Liver (tissue), 9 donors: ENCODE results near the gene TATDN2. TPM values are rescaled to one million over a fixed set of nuclear protein-coding genes. Genes with fewer than 3 reads are reported as not detected.

Source experiments
- DNase-seq: peaks from one replicate; pipeline ENCODE4 v3.0.0-alpha.2; 2017; ENCODE audit warnings: low spot score
- H3K27ac ChIP-seq, 2 donors: one replicate each; pipeline ENCODE4 v1.7.0; 2013; ENCODE audit warnings: inconsistent platforms in 2 of 2, low read length in 2 of 2, control low read depth in 1 of 2, low read depth in 1 of 2, mild to moderate bottlenecking in 1 of 2
- H3K27me3 ChIP-seq, 4 donors: one replicate each; pipeline versions ENCODE4 v1.6.1 to v1.7.0; 2013; ENCODE audit warnings: low read length in 3 of 4, inconsistent platforms in 1 of 4, mild to moderate bottlenecking in 1 of 4, moderate library complexity in 1 of 4; ENCODE audit not compliant: control insufficient read depth in 4 of 4, insufficient read depth in 4 of 4
- H3K36me3 ChIP-seq, 4 donors: one replicate each; pipeline versions ENCODE4 v1.6.1 to v1.7.0; 2013; ENCODE audit warnings: low read length in 3 of 4, mild to moderate bottlenecking in 3 of 4, low read depth in 1 of 4, moderate library complexity in 1 of 4; ENCODE audit not compliant: control insufficient read depth in 4 of 4, insufficient read depth in 3 of 4
- H3K4me1 ChIP-seq, 4 donors: one replicate each; pipeline versions ENCODE4 v1.6.1 to v1.7.0; 2013; ENCODE audit warnings: low read length in 3 of 4, mild to moderate bottlenecking in 3 of 4, moderate library complexity in 1 of 4; ENCODE audit not compliant: control insufficient read depth in 4 of 4, insufficient read depth in 4 of 4
- H3K4me3 ChIP-seq, 3 donors: one replicate each; pipeline versions ENCODE4 v1.6.1 to v1.7.0; 2013; ENCODE audit warnings: low read length in 3 of 3, control low read depth in 1 of 3, low read depth in 1 of 3, mild to moderate bottlenecking in 1 of 3
- H3K9ac ChIP-seq, 2 donors: one replicate each; pipeline ENCODE4 v1.7.0; 2013; ENCODE audit warnings: low read length in 2 of 2, mild to moderate bottlenecking in 2 of 2, moderate library complexity in 2 of 2, control low read depth in 1 of 2, low read depth in 1 of 2
- H3K9me3 ChIP-seq, 4 donors: one replicate each; pipeline versions ENCODE4 v1.6.1 to v1.7.0; 2013; ENCODE audit warnings: low read length in 3 of 4; ENCODE audit not compliant: control insufficient read depth in 4 of 4
- EGR1 ChIP-seq, 2 donors: IDR thresholded peaks; 2 replicates each; pipeline ENCODE4 v1.6.1; 2016 to 2018; ENCODE audit warnings: antibody characterized with exemption in 2 of 2, low read depth in 2 of 2
- FOXA1 ChIP-seq: IDR thresholded peaks from 2 replicates; pipeline ENCODE4 v1.6.1; 2016; ENCODE audit warnings: antibody characterized with exemption
- FOXA2 ChIP-seq: IDR thresholded peaks from 2 replicates; pipeline ENCODE4 v1.6.1; 2016; ENCODE audit warnings: antibody characterized with exemption
- GABPA ChIP-seq, 2 donors: IDR thresholded peaks in 1 of 2; conservative IDR thresholded peaks in 1 of 2; 2 replicates each; pipeline ENCODE4 v1.6.1; 2016; ENCODE audit warnings: antibody characterized with exemption in 2 of 2, mild to moderate bottlenecking in 1 of 2, moderate library complexity in 1 of 2
- HNF4A ChIP-seq, 2 donors: conservative IDR thresholded peaks; 2 replicates each; pipeline ENCODE4 v1.6.1; 2016; ENCODE audit warnings: antibody characterized with exemption in 2 of 2, mild to moderate bottlenecking in 2 of 2
- HNF4G ChIP-seq: IDR thresholded peaks from 2 replicates; pipeline ENCODE4 v1.6.1; 2016; ENCODE audit warnings: antibody characterized with exemption
- JUND ChIP-seq, 2 donors: IDR thresholded peaks; 2 replicates each; pipeline ENCODE4 v1.6.1; 2016; ENCODE audit warnings: antibody characterized with exemption in 2 of 2
- NR2F2 ChIP-seq: IDR thresholded peaks from 2 replicates; pipeline ENCODE4 v1.6.1; 2016; ENCODE audit warnings: antibody characterized with exemption
- RAD21 ChIP-seq, 2 donors: IDR thresholded peaks; 2 replicates each; pipeline ENCODE4 v1.6.1; 2016; ENCODE audit warnings: antibody characterized with exemption in 2 of 2, mild to moderate bottlenecking in 2 of 2
- RXRA ChIP-seq, 2 donors: IDR thresholded peaks; 2 replicates each; pipeline ENCODE4 v1.6.1; 2017 to 2018; ENCODE audit warnings: antibody characterized with exemption in 2 of 2, mild to moderate bottlenecking in 1 of 2
- SP1 ChIP-seq: IDR thresholded peaks from 2 replicates; pipeline ENCODE4 v1.6.1; 2018; ENCODE audit warnings: antibody characterized with exemption, mild to moderate bottlenecking
- TAF1 ChIP-seq: conservative IDR thresholded peaks from 2 replicates; pipeline ENCODE4 v1.6.1; 2016; ENCODE audit warnings: antibody characterized with exemption, mild to moderate bottlenecking
- YY1 ChIP-seq: IDR thresholded peaks from 2 replicates; pipeline ENCODE4 v1.6.1; 2016; ENCODE audit warnings: antibody characterized with exemption, mild to moderate bottlenecking
- ZBTB33 ChIP-seq: IDR thresholded peaks from 2 replicates; pipeline ENCODE4 v1.6.1; 2016; ENCODE audit warnings: antibody characterized with exemption
- WGBS: extraction: QIAGEN DNeasy Blood & Tissue Kit; methylation state at CpG from one replicate; pipeline ENCODE4 v1.1.7; 2013; 5-methylcytosine and 5-hydroxymethylcytosine counted together
- polyA plus RNA-seq, 2 donors: library from polyadenylated mRNA; stranded (reverse) in 1 of 2; unstranded in 1 of 2; fragments of 200-250 nt in 1 of 2; fragments of >200 nt in 1 of 2; fragmentation: Nextera tagmentation in 1 of 2; extraction: Ambion mirVana in 1 of 2; gene quantifications; one replicate each; pipeline versions ENCODE4 v1.2.1 to v1.2.3, GENCODE V29; 2013 to 2015
- total RNA-seq, 2 donors: library from RNA; depleted of rRNA; stranded (reverse); fragments of >200 nt; gene quantifications; one replicate each; pipeline ENCODE4 v1.2.3, GENCODE V29; 2014
- TF ChIP-seq, protein P1 (sequence below): IDR thresholded peaks from 2 replicates; pipeline ENCODE4 v1.6.1; 2016; ENCODE audit warnings: antibody characterized with exemption
- TF ChIP-seq, protein P2 (sequence below): IDR thresholded peaks from 2 replicates; pipeline ENCODE4 v1.6.1; 2016; ENCODE audit warnings: antibody characterized with exemption
- TF ChIP-seq, protein P3 (sequence below): IDR thresholded peaks from 2 replicates; pipeline ENCODE4 v1.6.1; 2016; ENCODE audit warnings: antibody characterized with exemption, mild to moderate bottlenecking
- TF ChIP-seq, protein P4 (sequence below): fragments of 150-350 bp; IDR thresholded peaks from 2 replicates; pipeline ENCODE4 v1.5.1; 2017; ENCODE audit warnings: improper control_type of control experiment, low read depth, low read length; ENCODE audit not compliant: missing input control
- donor health status: healthy.
- donor health status: healthy.
- donor health status: healthy.
- donor health status: healthy.
- donor health status: healthy.

Gene TATDN2
- total and polyA plus RNA-seq, 4 donors: 3.7 to 14.2 (median 9.0) TPM

GRCh38 chr3:10300087-10300486 is 51.8 kb downstream of the TATDN2 start (continued):
- no peak for TF ChIP-seq ZBTB33
- TF ChIP-seq HNF4G: no peak
- no peak for TF ChIP-seq JUND (IDR thresholded peaks at IDR 0.05)
- TF ChIP-seq, protein P1, sequence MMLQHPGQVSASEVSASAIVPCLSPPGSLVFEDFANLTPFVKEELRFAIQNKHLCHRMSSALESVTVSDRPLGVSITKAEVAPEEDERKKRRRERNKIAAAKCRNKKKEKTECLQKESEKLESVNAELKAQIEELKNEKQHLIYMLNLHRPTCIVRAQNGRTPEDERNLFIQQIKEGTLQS: no peak
- no peak for TF ChIP-seq SP1
- TF ChIP-seq RXRA (IDR thresholded peaks at IDR 0.05): no peak
- no peak for TF ChIP-seq NR2F2
- TF ChIP-seq GABPA (IDR thresholded peaks at IDR 0.05 in 1 of 2, conservative IDR thresholded peaks at IDR 0.05 in 1 of 2): no peak
- TF ChIP-seq FOXA2: no peak
- TF ChIP-seq TAF1: no peak

- Histone ChIP-seq H3K9ac (no peak overlapping the region), H3K4me1 (no peaks in the 10 kb centered on the region), H3K4me3 (no peak overlapping the region), H3K9me3 (no peaks in the 10 kb centered on the region), H3K36me3 (peaks cover 11 to 70% (median 60%) of the 10 kb centered on the region in 4 donors), H3K27ac (no peak overlapping the region), H3K27me3 (no peaks in the 10 kb centered on the region)
- no peak for DNase-seq
- TF ChIP-seq NR2F2: no peak
- no peak for TF ChIP-seq EGR1 (IDR thresholded peaks at IDR 0.05; ENCODE audit: low read depth in 2 of 2)
- TF ChIP-seq GABPA (IDR thresholded peaks at IDR 0.05 in 1 of 2, conservative IDR thresholded peaks at IDR 0.05 in 1 of 2): no peak
- 93% methylated on average over 9 of the region's 9 CpGs for WGBS
Observed at GRCh38 chr3:10303105-10303504, 54.8 kb downstream of the TATDN2 start.

GRCh38 chr3:10303785-10304184 is 55.5 kb downstream of the TATDN2 start:
- peaks cover 11 to 74% (median 62%) of the 10 kb centered on the region in 4 donors for H3K36me3 ChIP-seq
- TF ChIP-seq GABPA (IDR thresholded peaks at IDR 0.05 in 1 of 2, conservative IDR thresholded peaks at IDR 0.05 in 1 of 2): no peak
- H3K27ac ChIP-seq: no peak overlapping the region
- H3K4me3 ChIP-seq: no peak overlapping the region
- no peak overlapping the region for H3K9ac ChIP-seq
- DNase-seq: no peak
- H3K4me1 ChIP-seq: no peaks in the 10 kb centered on the region
- WGBS: 83% methylated on average over 8 of the region's 8 CpGs
- H3K27me3 ChIP-seq: no peaks in the 10 kb centered on the region
- no peaks in the 10 kb centered on the region for H3K9me3 ChIP-seq

DNA sequence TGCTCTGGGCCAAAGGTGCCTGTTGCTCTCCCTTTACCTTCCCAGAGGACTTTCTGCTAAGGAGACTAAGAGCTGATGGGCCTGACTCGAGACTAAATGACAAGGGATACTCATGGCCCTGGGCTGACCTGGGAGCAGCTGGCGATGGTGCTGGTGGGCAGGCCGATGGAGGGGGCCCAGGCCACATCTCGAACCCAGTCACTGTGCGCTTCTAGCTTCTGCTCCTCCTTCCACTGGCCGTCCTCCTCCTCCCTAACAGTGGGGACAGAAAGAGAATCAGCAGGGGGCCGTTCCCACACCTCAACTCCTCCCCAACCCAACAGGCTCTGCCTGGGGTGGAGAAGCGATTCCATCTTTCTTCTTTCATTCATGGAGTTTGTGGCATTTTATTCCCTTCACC is 56.6 kb downstream of the TATDN2 start:
- Histone ChIP-seq H3K9me3 (no peaks in the 10 kb centered on the region), H3K4me3 (no peak overlapping the region), H3K36me3 (peaks cover 11 to 76% (median 64%) of the 10 kb centered on the region in 4 donors), H3K27ac (no peak overlapping the region), H3K4me1 (no peaks in the 10 kb centered on the region), H3K9ac (no peak overlapping the region), H3K27me3 (no peaks in the 10 kb centered on the region)
- DNase-seq: no peak
- 96% methylated on average over 8 of the region's 8 CpGs for WGBS
- TF ChIP-seq EGR1 (IDR thresholded peaks at IDR 0.05; ENCODE audit: low read depth in 2 of 2) (no peak), RAD21 (IDR thresholded peaks at IDR 0.05) (no peak), FOXA2 (no peak), SP1 (no peak), HNF4A (conservative IDR thresholded peaks at IDR 0.05) (no peak), RXRA (IDR thresholded peaks at IDR 0.05) (no peak), NR2F2 (no peak), YY1 (no peak), FOXA1 (no peak), JUND (IDR thresholded peaks at IDR 0.05) (no peak)
- TF ChIP-seq, protein P2, sequence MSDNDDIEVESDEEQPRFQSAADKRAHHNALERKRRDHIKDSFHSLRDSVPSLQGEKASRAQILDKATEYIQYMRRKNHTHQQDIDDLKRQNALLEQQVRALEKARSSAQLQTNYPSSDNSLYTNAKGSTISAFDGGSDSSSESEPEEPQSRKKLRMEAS: no peak
- TF ChIP-seq, protein P3, sequence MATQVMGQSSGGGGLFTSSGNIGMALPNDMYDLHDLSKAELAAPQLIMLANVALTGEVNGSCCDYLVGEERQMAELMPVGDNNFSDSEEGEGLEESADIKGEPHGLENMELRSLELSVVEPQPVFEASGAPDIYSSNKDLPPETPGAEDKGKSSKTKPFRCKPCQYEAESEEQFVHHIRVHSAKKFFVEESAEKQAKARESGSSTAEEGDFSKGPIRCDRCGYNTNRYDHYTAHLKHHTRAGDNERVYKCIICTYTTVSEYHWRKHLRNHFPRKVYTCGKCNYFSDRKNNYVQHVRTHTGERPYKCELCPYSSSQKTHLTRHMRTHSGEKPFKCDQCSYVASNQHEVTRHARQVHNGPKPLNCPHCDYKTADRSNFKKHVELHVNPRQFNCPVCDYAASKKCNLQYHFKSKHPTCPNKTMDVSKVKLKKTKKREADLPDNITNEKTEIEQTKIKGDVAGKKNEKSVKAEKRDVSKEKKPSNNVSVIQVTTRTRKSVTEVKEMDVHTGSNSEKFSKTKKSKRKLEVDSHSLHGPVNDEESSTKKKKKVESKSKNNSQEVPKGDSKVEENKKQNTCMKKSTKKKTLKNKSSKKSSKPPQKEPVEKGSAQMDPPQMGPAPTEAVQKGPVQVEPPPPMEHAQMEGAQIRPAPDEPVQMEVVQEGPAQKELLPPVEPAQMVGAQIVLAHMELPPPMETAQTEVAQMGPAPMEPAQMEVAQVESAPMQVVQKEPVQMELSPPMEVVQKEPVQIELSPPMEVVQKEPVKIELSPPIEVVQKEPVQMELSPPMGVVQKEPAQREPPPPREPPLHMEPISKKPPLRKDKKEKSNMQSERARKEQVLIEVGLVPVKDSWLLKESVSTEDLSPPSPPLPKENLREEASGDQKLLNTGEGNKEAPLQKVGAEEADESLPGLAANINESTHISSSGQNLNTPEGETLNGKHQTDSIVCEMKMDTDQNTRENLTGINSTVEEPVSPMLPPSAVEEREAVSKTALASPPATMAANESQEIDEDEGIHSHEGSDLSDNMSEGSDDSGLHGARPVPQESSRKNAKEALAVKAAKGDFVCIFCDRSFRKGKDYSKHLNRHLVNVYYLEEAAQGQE: no peak
- TF ChIP-seq, protein P1: no peak
- TF ChIP-seq, protein P4, sequence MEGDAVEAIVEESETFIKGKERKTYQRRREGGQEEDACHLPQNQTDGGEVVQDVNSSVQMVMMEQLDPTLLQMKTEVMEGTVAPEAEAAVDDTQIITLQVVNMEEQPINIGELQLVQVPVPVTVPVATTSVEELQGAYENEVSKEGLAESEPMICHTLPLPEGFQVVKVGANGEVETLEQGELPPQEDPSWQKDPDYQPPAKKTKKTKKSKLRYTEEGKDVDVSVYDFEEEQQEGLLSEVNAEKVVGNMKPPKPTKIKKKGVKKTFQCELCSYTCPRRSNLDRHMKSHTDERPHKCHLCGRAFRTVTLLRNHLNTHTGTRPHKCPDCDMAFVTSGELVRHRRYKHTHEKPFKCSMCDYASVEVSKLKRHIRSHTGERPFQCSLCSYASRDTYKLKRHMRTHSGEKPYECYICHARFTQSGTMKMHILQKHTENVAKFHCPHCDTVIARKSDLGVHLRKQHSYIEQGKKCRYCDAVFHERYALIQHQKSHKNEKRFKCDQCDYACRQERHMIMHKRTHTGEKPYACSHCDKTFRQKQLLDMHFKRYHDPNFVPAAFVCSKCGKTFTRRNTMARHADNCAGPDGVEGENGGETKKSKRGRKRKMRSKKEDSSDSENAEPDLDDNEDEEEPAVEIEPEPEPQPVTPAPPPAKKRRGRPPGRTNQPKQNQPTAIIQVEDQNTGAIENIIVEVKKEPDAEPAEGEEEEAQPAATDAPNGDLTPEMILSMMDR: no peak
